K562 (cell line): Measurements from ENCODE around the gene OTC. TPM values are rescaled to one million over a fixed set of nuclear protein-coding genes. Genes with fewer than 3 reads are reported as not detected.

Source experiments
- ATAC-seq: fragments of 200-7000 bp; cut with Tn5 transposase; 3 replicates; pipeline ENCODE4 v1.9.1; 2020; ENCODE audit warnings: moderate library complexity
- BruUV-seq: library from RNA; stranded (reverse); fragments of 400-500 nt; replicated peaks from 2 replicates; lab custom pipeline; 2021; lab: Mats Ljungman, UMichigan
- CTCF ChIA-PET: fragments of 300-600 bp; formaldehyde crosslinking; extraction: SDS; loops from one replicate; lab custom pipeline; 2021; ENCODE audit warnings: low intra/inter-chr PET ratio; lab: Yijun Ruan, JAX
- POLR2A ChIA-PET: fragments of 300-600, 350-650 bp; sonication (Branson Sonifier 250); formaldehyde crosslinking; extraction: SDS; loops from one replicate; lab custom pipeline; 2021; ENCODE audit warnings: antibody characterized with exemption, inconsistent platforms; lab: Yijun Ruan, JAX
- DNase-seq, 4 experiments: peaks; one replicate each; pipeline versions ENCODE4 v3.0.0 to v3.0.0-alpha.2; 2011 to 2018; ENCODE audit warnings: low spot score in 3 of 4, mixed read lengths in 3 of 4; ENCODE audit errors: extremely low read depth in 1 of 4
- FAIRE-seq: peaks from 2 replicates; lab custom pipeline; 2011; peaks lifted over from hg19 to GRCh38; lab: Jason Lieb, UNC
- H2AFZ ChIP-seq: 2 replicates; pipeline ENCODE4 v1.6.0; 2011; ENCODE audit warnings: low read depth, low read length, control low read depth, inconsistent platforms
- H3K27ac ChIP-seq: fragments of 200-600 bp; 3 replicates; pipeline ENCODE4 v1.8.0; 2011; ENCODE audit warnings: low read depth, mild to moderate bottlenecking, control low read depth, inconsistent platforms, low read length, moderate library complexity, mixed read lengths; ENCODE audit errors: extremely low read depth
- H3K27me3 ChIP-seq, 2 experiments: fragments of 300-600 bp in 1 of 2; 2 replicates in 1 of 2; 3 replicates in 1 of 2; pipeline versions ENCODE4 v1.6.0 to v1.8.0; 2011; ENCODE audit warnings: inconsistent platforms in 2 of 2, low read length in 2 of 2, mild to moderate bottlenecking in 1 of 2, mixed read lengths in 1 of 2, moderate library complexity in 1 of 2; ENCODE audit not compliant: control insufficient read depth in 2 of 2, insufficient read depth in 2 of 2
- H3K36me3 ChIP-seq: fragments of 300-600 bp; 3 replicates; pipeline ENCODE4 v1.8.0; 2011; ENCODE audit warnings: mild to moderate bottlenecking, low read length, inconsistent platforms; ENCODE audit not compliant: control insufficient read depth, insufficient read depth
- H3K4me1 ChIP-seq, 2 experiments: fragments of 200-600 bp in 1 of 2; replicated peaks in 1 of 2; 2 replicates in 1 of 2; 3 replicates in 1 of 2; pipeline versions ENCODE4 v1.5.1 to v1.8.0; 2011; ENCODE audit warnings: inconsistent platforms in 2 of 2, low read length in 2 of 2, mild to moderate bottlenecking in 1 of 2, mixed read lengths in 1 of 2, moderate library complexity in 1 of 2; ENCODE audit not compliant: control insufficient read depth in 2 of 2, insufficient read depth in 2 of 2
- H3K4me2 ChIP-seq: 2 replicates; pipeline ENCODE4 v1.6.1; 2011; ENCODE audit warnings: low read length, control low read depth, inconsistent platforms, mixed read lengths; ENCODE audit not compliant: insufficient read depth
- H3K4me3 ChIP-seq: fragments of 200-600 bp; sonication (generic), shearing (Covaris generic); 2 replicates; pipeline ENCODE4 v1.5.1; 2016; ENCODE audit warnings: control low read depth, inconsistent platforms
- H3K79me2 ChIP-seq: fragments of 200-600 bp; 3 replicates; pipeline ENCODE4 v1.8.0; 2011; ENCODE audit warnings: low read length, inconsistent platforms; ENCODE audit not compliant: control insufficient read depth, insufficient read depth
- H3K9ac ChIP-seq, 2 experiments: 2 replicates each; pipeline versions ENCODE4 v1.6.0 to v1.6.1; 2011; ENCODE audit warnings: low read depth in 2 of 2, low read length in 2 of 2, control low read depth in 1 of 2, inconsistent platforms in 1 of 2, mild to moderate bottlenecking in 1 of 2, mixed read lengths in 1 of 2; ENCODE audit not compliant: insufficient read depth in 1 of 2
- H3K9me1 ChIP-seq: one replicate; pipeline ENCODE4 v1.6.0; 2011; ENCODE audit warnings: inconsistent platforms, mild to moderate bottlenecking, low read length, moderate library complexity; ENCODE audit not compliant: control insufficient read depth, insufficient read depth
- H3K9me3 ChIP-seq: replicated peaks from 2 replicates; pipeline ENCODE4 v1.5.1; 2011; ENCODE audit warnings: low read depth, low read length, inconsistent platforms; ENCODE audit not compliant: control insufficient read depth, insufficient read depth
- H4K20me1 ChIP-seq: replicated peaks from 2 replicates; pipeline ENCODE4 v1.6.1; 2011; ENCODE audit warnings: low read length, inconsistent platforms, mixed read lengths; ENCODE audit not compliant: control insufficient read depth, insufficient read depth
- ATF2 ChIP-seq: sonication (generic); formaldehyde crosslinking; IDR thresholded peaks from 2 replicates; pipeline ENCODE4 v1.8.1; 2022; ENCODE audit warnings: missing genetic modification reagents
- ATF3 ChIP-seq, 2 experiments: fragments of 450-650 bp in 1 of 2; sonication (generic) in 1 of 2; formaldehyde crosslinking in 1 of 2; IDR thresholded peaks in 1 of 2; conservative IDR thresholded peaks in 1 of 2; 2 replicates each; pipeline versions ENCODE4 v1.6.1 to v1.8.1; 2016 to 2023; ENCODE audit warnings: mild to moderate bottlenecking in 2 of 2, moderate library complexity in 2 of 2, inconsistent platforms in 1 of 2, missing genetic modification reagents in 1 of 2
- COPS2 ChIP-seq: fragments of 450-650 bp; conservative IDR thresholded peaks from 2 replicates; pipeline ENCODE4 v1.6.1; 2016; ENCODE audit warnings: mild to moderate bottlenecking, moderate library complexity
- HDAC1 ChIP-seq, 2 experiments: fragments of 450-650 bp; IDR thresholded peaks; 2 replicates each; pipeline ENCODE4 v1.6.1; 2016 to 2017; ENCODE audit warnings: inconsistent platforms in 1 of 2, mild to moderate bottlenecking in 1 of 2, moderate library complexity in 1 of 2
- JUN ChIP-seq, 2 experiments: sonication (generic) in 1 of 2; formaldehyde crosslinking in 1 of 2; IDR thresholded peaks; 2 replicates each; pipeline versions ENCODE4 v1.6.1 to v1.8.0; 2012 to 2022; ENCODE audit warnings: borderline replicate concordance in 2 of 2, mild to moderate bottlenecking in 2 of 2, improper control_type of control experiment in 1 of 2, low read depth in 1 of 2, low read length in 1 of 2, missing genetic modification reagents in 1 of 2
- ZNF174 ChIP-seq: fragments of 250-450 bp; sonication (Bioruptor Pico); IDR thresholded peaks from 2 replicates; pipeline ENCODE4 v1.4.0; 2020; ENCODE audit warnings: mild to moderate bottlenecking
- ZNF41 ChIP-seq: fragments of 250-450 bp; sonication (Bioruptor Pico); conservative IDR thresholded peaks from 2 replicates; pipeline ENCODE4 v1.4.0; 2020; ENCODE audit warnings: mild to moderate bottlenecking
- ZNF780A ChIP-seq: fragments of 250-450 bp; sonication (Bioruptor Pico); IDR thresholded peaks from 2 replicates; pipeline ENCODE4 v1.5.0; 2021; ENCODE audit warnings: mild to moderate bottlenecking
- WGBS: fragments of 100-300 bp; shearing (Covaris generic); methylation state at CpG from one replicate; pipeline ENCODE4 v1.1.6; 2016; ENCODE audit warnings: low coverage, mixed read lengths; ENCODE audit not compliant: insufficient coverage; ENCODE audit errors: missing lambda C conversion rate; 5-methylcytosine and 5-hydroxymethylcytosine counted together
- in situ Hi-C: fragments of 300-500 bp; cut with MboI; formaldehyde crosslinking; loops from 4 replicates; pipeline ENCODE4 v1.15.0; 2018; ENCODE audit warnings: inconsistent platforms, mixed read lengths
- intact Hi-C: fragments of 100-400 bp; cut with micrococcal nuclease; formaldehyde crosslinking; loops from 2 replicates; pipeline ENCODE4 v1.14.2; 2022
- polyA plus RNA-seq, 8 experiments: library from polyadenylated mRNA; depleted of rRNA in 4 of 8; stranded (reverse) in 5 of 8; unstranded in 3 of 8; fragments of >200 nt; fragmentation: Nextera tagmentation in 2 of 8; fragmentation: Illumina TruSeq in 1 of 8; extraction: Ambion mirVana in 2 of 8; extraction: Trizol in 1 of 8; gene quantifications; 2 replicates each; pipeline versions ENCODE4 v1.2.1 to v1.2.3, GENCODE V29; 2011 to 2014; ENCODE audit warnings: inconsistent platforms in 1 of 8, missing spikeins in 1 of 8
- total RNA-seq, 7 experiments: library from RNA; depleted of rRNA in 6 of 7; stranded (reverse); fragments of >200 nt in 6 of 7; fragmentation: Illumina TruSeq in 2 of 7; extraction: Trizol in 2 of 7; gene quantifications; 2 replicates each; pipeline versions ENCODE4 v1.2.1 to v1.2.3, GENCODE V29; 2011 to 2021; ENCODE audit warnings: low replicate concordance in 1 of 7

The OTC gene
- total and polyA plus RNA-seq, 9 of the 15 experiments (the other 6 are each of a cell fraction or from before 2014, with no cell fraction given), result not detected

GRCh38 chrX:38315186-38315585 is 37.2 kb upstream of the OTC start:
- in situ Hi-C loops (no loop called here), intact Hi-C loops (no loop called here)
- Histone ChIP-seq H4K20me1 (no peaks in the 10 kb centered on the region), H3K79me2 (no peaks in the 10 kb centered on the region), H3K9me1 (no peaks in the 10 kb centered on the region), H3K27ac (no peak overlapping the region), H3K4me2 (no peak overlapping the region), H3K9me3 (no peaks in the 10 kb centered on the region), H3K4me1 (no peaks in the 10 kb centered on the region), H3K4me3 (no peak overlapping the region), H3K27me3 (no peaks in the 10 kb centered on the region), H3K36me3 (no peaks in the 10 kb centered on the region), H3K9ac (no peak overlapping the region), H2AFZ (no peak overlapping the region)
- ChIA-PET CTCF (no interaction called here), POLR2A (no interaction called here)
- no TSS peak for BruUV-seq
- no peak for DNase-seq
- no peak for TF ChIP-seq COPS2
- no peak for TF ChIP-seq ZNF174 (CRISPR knock-in tag)
- TF ChIP-seq ZNF41, result no peak
- no peak for TF ChIP-seq JUN (IDR thresholded peaks at IDR 0.05; ENCODE audit: borderline replicate concordance, low read depth, low read length)
- TF ChIP-seq JUN (CRISPR knock-in tag; IDR thresholded peaks at IDR 0.05; ENCODE audit: borderline replicate concordance), result no peak
- no peak for TF ChIP-seq ATF2 (CRISPR knock-in tag)
- TF ChIP-seq ATF3 (IDR thresholded peaks at IDR 0.05), result no peak
- no peak for TF ChIP-seq ATF3 (CRISPR knock-in tag; conservative IDR thresholded peaks at IDR 0.05)
- no peak for TF ChIP-seq HDAC1 (IDR thresholded peaks at IDR 0.05)
- no peak for TF ChIP-seq ZNF780A (CRISPR knock-in tag)
- FAIRE-seq, result no peak
- WGBS, result 57% methylated on average over 7 of the region's 7 CpGs
- no peak for ATAC-seq
